Measurements from ENCODE around the gene DNMT3A.
"Not testable (repeated sequence)": the region's sequence is repeated elsewhere in the genome, so short reads cannot be mapped to it uniquely, and the experiment has no call there.

The DNMT3A gene

DNA sequence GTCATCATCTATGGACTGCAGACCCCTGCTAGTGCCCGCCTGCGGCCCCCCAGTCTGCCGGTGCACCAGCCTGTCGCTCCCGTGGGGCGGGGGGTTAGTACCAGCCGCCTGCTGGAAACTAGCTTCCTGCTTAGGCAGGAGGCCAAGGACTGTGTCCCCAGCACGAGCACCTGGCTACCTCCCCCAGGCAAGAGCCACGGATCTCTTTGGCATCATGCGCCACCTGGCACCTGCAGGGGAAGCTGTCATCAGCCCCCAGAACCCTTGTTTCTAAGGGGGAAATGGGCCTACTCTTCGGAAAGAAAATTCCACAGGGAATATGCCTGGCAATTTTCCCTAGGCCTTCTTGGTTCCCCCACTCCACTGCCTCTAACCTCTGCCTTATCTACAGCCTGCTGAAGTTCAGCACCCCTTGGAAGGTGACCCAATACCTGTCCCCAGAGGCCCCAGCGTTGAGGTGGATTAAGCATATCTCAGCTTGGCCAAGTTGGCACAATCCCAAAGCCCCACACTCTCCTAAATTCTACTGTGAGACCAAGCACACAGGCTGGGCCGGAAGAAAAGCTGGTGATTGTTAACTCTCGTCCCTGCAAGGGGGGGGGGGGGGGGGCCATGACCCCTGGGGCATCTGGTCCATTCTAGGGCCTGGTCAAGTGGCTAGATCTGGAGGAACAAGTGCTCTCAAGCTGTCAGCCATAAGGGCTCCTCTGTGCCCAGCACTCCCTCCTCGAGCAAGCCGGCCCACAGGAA lies 111.4 kb downstream of the DNMT3A start:
- DNase-seq: no peak

DNA sequence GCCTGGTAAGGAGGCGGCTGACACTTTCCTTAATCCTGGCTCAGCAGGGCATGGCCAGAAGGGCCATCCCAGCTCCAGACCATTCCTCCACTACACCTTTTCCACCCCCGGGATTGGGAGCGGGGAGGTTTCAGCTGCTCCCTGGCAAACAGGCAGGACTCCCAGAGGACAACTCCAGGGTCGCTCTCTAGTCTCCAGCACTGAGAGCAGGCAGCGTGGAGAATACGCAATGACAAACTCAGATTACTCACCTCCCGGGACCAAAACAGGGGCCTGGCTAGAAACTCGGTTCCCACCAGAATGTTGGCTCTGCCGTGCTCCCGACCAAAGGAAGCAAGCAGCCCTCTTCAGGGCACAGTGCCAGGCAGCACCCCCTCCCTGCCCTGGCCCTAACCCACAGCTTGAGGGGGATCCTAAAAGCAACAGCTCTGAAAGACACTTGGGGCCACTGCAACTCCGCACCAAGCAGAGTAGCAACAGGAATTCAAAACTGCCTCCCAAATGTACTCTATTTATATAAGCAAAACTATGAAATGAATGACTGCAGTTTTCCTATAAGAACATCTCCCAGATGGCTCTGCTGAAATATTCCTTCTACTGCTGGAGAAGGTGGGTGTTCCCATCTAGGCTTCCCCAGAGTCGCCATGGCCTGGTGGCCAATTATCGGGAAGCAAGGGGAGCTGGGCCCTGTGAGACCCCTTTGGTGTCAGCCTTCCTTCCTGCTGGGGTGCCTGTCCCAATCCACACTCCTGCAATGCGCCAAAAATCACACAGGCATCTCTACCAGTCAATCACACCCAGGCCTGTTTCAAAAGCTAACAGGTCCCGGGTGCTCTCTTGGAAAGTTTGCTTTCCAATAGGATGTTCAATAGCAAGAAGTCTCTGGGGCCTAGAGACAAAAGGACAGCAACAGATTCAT lies 112.2 kb downstream of the DNMT3A start:
- no peak for DNase-seq

GRCh38 chr2:25228848-25229278 lies 112.9 kb downstream of the DNMT3A start:
- DNase-seq: no peak

DNA sequence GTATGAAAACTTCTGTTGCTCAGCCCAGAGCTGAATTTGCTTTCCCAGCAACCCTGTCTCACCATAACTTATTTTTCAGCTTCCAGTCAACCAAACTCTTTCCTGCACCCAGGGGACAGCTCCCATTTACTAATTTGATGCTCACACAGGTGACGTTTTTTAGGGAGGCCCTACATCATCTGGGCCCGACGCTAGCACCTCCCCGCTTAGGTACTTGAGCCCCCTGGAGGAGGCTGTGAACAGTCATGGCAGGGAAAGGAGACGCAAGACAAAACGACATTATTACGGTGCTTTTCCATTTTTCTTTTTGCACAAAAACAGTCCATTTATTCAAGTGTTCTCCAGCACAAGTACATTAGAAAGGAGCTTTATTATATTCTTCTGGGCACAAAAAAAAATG lies 114.1 kb downstream of the DNMT3A start:
- DNase-seq: no peak

- DNase-seq: no peak
Measured at GRCh38 chr2:25226827-25227226, 114.9 kb downstream of the DNMT3A start.

DNA sequence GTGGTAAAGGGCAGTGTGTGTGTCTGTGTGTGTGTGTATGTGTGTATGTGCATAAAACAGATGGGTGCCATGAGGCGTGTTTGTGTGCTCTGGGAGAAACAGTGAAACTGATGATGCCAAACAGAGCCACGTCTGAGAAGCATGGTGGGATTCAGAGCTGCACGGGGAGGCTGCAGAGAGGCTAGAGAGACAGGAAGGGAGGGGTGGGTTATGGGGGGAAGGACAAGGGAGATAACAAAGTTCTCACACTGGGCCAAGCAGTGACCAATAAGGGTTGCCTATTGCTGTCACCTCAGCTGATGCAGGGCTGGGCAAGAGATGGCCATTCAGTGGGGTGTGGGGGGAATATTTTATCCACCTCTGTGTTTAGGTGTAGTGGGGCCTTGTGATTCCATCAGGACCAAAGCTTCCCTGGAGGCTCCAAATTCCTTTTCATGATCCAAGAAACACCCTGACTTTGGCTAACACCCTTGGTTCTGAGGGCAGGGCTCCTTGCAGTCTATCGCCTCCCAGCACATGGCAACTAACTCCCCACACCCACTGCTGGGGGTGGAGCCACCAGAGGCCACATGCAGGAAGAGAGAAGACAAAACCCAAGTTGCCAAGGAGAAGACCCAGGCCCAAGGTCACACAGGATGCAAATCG lies 119.1 kb downstream of the DNMT3A start:
- DNase-seq: no peak

DNA sequence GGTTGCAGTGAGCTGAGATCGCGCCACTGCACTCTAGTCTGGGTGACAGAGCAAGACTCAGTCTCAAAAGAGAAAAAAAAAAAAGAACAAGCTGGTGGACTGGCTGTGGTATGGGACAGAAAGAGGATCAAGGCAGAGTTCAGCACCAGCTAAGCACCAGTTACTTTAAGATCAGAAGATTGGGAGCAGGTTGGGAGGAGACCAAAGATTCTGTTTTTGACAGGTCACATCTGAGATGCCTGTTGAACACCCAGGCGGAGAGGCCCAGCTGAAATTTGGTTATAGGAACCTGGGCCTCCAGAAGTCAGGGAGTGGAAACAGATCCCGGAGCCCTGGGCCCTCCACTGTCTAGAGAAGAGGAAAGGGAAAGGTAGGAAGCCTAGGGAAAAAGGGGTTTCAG lies 120.1 kb downstream of the DNMT3A start:
- no peak for DNase-seq

DNA sequence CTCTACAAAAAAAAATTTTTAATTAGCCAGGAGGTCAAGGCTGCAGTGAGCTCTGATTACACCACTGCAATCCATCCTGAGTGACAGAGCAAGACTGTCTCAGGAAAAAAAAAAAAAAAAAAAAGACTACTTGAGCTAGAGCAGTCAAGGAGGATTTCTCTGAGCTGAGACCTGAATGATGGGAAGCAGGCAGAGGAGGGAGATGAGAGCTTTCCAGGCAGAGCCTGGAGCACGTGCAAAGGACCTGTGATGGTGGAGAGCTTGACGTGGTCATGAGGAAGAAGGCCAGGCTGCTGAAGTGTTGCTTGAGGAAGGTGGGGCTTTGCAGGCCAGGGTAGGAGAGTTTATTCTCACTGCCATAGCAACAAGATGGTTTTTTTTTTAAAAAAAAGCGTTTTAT lies 121.4 kb downstream of the DNMT3A start:
- DNase-seq: no peak

DNA sequence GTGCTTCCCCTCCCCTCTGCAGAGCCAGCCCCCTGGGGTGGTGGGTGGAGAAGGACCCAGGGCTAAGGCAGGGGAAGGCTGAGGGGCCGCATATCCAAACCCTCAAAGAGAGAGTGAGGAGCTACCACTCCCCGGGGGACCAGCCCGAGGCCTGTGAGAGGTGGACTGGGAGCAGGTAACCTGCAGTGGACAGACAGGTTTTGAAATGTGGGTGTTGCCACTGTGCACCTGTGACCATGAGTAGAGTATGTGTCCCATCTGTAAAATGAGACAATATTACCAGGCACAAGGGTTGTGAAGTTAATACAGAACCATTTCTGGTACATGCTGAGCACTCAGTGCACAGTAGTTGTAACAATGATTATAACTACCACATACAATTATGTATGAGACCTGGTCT lies 122.1 kb downstream of the DNMT3A start:
- no peak for DNase-seq

DNA sequence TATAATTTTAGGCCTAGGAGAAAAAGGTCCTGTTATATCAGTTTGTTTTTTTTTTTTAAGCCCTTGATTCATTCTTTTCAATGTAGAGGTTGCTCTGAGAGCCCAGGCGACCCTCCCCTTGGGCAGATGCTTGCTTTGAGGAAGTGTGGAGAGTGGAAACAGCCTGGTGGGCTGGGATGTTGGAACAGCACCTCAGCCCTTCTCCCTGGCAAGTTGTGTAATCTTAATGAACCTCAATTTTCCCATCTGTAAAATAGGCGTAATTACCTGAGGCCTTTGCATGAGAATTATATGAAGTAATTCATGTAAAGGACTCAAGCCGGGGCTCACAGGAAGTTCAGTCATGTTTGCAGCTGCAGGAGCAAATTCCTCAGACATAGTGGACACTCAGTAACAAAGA lies 123.6 kb downstream of the DNMT3A start:
- no peak for DNase-seq

DNA sequence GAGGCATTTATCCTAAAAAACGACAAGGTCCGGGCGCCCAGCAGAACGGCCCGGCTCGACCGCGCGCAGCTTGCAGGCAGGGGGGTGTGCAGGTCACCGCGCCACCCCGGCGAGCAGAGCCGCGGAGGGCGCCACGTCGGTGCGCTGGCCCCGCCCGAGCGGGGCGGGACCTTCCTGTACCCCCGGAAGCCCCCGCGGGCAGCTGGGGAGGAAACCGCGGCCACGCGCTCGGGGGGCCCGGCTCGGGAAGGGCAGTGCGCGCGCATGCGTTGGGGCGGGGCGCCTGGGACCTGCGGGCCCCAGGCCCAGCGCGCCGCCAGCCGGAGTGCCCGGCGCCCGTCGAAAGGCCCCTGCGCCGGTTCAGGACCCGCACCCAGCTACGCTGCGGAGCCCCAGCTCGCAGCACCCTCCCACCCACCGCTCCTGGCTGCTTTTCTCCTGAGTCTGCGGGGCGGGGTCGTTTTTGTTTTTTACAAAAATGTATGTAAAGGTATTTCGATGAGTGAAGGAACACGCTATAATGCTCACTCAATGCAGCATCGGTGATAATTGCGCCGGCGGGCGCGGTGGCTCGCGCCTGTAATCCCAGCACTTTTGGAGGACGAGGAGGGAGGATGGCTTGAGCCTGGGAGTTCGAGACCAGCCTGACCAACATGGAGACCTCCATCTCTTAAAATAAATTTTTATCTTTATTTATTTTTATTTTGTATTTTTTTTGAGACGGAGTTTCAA lies 125.6 kb downstream of the DNMT3A start:
- peak; percentile 71 for DNase-seq

DNA sequence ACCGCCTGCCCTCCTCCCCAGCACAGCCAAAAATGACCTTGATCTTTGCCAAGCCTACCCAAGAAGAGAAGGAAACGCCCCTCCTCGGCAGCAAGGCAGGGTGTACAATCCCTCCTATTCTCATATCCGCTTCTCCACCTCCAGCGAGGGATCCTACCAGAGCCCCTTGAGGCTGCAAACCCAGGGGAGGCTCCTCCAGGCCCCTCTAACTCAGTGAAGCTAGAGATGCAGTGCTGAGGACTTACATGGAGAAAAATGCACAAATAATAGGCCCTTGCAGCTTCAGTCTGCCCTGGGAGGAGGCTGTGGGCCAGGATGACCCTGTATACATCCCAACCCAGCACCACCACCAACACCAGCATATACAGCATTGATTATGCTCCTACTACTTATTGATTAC lies 126.5 kb downstream of the DNMT3A start:
- DNase-seq: no peak

DNA sequence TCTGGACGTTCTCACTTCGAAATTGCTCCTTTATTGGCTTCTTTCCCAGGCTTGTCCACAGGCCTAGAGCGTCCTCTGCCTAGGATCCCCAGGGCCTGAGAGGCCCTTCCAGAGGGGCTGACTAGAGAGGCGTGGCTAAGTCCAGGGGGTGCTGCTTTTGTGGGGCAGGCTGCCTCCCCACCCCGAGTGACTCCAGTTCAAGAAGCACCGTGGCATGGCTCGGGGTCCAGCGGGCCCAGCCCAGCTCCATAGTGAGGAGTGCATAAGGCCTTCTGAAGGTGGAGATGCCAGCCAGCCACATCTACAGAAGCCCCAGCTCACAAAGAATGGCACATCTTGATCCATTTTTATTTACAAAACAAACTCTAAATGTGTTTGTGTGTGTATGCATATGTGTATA lies 128.5 kb downstream of the DNMT3A start:
- DNase-seq: no peak

- not testable (repeated sequence) for DNase-seq
Measured at GRCh38 chr2:25210923-25211322, 130.8 kb downstream of the DNMT3A start.

- DNase-seq: no peak
Measured at GRCh38 chr2:25207078-25207545, 134.6 kb downstream of the DNMT3A start.

- DNase-seq: no peak
Measured at GRCh38 chr2:25204190-25204838, 137.4 kb downstream of the DNMT3A start.

- DNase-seq: no peak
Measured at GRCh38 chr2:25202275-25202674, 139.4 kb downstream of the DNMT3A start.

DNA sequence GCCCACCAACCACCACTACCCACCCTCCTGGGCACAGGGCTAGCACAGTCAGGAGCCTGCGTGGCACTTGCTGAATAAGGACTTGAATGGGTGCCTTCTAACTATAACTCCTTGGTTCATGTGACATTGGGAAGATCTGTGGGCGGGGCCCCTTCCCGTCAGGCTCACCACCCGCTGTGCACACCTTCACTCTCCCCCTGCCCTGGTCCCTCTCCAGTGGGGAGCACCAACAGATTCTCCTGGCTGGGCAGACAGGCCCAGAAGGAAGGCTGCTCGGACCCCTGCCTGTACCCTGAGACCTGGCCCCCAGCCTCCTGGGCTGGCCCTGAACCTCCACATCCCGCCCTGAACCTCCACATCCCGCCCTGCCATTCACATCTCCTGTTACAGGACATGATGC lies 139.9 kb downstream of the DNMT3A start:
- DNase-seq: no peak

GRCh38 chr2:25201265-25201664 lies 140.5 kb downstream of the DNMT3A start:
- no peak for DNase-seq

- no peak for DNase-seq
Measured at GRCh38 chr2:25198576-25198975, 143.1 kb downstream of the DNMT3A start.

GRCh38 chr2:25198209-25198525 lies 143.6 kb downstream of the DNMT3A start:
- DNase-seq: no peak
